HG02642 (cell line): ENCODE data around the gene CD38.
A peak's percentile ranks its signal among the peaks of the same experiment; 100 is the strongest.
"Not testable (repeated sequence)": the region's sequence is repeated elsewhere in the genome, so short reads cannot be mapped to it uniquely, and the experiment has no call there.

Experiments
- ATAC-seq: cut with Tn5 transposase; IDR thresholded peaks from one replicate; pipeline ENCODE4 v1.9.1; 2021; ENCODE audit warnings: mild to moderate bottlenecking; ENCODE audit not compliant: unreplicated experiment, poor library complexity

The CD38 gene

DNA sequence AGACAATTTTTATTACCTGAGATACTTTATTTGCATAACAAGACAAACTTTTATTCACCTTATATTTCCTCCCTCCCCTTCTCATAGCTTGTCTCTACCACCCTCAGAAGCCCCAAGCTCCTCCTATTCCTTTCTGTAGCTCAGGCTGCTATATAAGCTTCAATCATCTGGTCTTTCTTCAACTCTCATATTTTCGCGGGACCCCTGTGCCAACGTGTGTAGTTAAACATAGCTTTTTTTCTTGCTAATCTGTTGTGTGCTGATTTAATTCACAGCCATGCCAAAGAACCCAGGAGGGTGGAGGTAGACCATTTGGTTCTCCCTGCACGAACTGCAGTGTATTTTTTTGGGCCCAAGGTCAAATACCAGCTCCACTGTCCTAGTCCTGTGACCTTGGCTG, 21.1 kb upstream of the CD38 start:
- no peak for ATAC-seq

GRCh38 chr4:15758294-15758693, 19.8 kb upstream of the CD38 start:
- no peak for ATAC-seq

DNA sequence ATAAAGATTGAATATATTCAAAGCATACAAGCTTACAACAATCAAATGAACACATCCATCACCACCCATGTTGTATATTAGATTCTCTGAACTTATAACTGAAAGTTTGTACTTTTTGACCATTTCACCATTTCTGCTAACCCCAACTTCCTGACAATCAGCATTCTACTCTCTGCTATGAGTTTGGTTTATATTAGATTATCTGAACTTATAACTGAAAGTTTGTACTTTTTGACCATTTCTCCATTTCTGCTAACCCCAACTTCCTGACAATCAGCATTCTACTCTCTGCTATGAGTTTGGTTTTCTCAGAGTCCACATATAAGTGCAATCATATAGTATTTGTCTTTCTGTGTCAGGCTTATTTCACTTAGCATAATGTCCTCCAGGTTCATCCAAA, 15.7 kb upstream of the CD38 start:
- ATAC-seq = not testable (repeated sequence)

DNA sequence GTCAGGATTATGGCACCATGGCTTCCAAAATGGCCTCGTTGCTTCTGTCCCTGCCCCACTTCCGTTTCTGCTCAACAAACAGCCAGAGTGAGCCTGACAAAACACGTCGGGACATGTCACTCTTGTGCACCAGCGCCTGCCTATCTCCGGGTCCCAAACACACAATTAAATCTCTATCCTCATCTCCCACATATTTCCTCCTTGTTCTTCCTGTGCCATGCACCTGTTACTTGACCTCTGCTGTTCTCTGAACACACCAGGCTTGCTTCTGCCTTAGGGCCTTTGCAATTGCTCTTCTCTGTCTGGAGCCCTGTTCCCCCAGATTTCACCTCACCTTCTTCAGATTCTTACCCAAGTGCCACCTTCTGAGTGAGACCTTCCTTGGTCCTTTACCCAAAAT, 12.7 kb upstream of the CD38 start:
- no peak for ATAC-seq

- ATAC-seq = peak; percentile 68
Measured at GRCh38 chr4:15765910-15766697, 12.0 kb upstream of the CD38 start.

- no peak for ATAC-seq
Measured at GRCh38 chr4:15766821-15767220, 11.3 kb upstream of the CD38 start.

DNA sequence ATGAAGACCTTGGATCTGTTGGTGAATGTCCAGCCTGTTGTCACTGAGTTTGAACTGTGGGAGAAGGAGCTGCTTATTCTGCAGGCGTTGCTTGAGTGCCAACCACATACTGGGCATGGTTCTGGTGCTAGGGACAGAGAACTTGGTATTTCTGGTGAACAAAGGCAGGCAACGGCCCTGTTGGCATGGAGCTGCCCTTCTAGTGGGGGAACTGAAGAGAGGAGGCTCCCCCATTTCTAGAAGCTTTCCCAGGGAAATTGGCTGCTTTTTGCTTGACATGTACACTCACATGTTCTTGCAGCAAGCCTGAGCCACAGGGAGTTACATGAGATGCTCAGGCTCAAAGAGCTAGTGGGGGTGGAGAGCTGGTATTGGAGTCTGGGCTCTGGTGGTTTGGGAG, 8.9 kb upstream of the CD38 start:
- ATAC-seq = no peak

- peak; percentile 86 for ATAC-seq
Measured at GRCh38 chr4:15771216-15772058, 6.7 kb upstream of the CD38 start.

DNA sequence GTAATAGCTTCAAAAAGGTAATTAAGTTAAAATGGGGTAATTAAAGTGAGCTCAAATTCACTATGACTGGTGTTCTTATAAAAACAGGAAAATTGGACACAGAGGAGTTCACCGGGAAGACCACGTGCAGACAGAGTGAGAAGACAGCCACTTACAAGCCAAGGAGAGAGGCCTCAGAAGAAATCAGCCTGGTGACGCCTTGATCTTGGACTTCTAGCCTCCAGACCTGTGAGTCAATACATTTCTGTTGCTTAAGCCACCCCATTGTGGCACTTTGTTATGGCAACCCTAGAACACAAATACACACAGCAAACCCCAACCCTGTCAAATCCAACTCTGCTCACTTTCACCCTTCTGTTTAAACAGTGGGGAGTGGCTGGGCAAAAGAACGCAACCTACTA, 4.1 kb upstream of the CD38 start:
- ATAC-seq = no peak

DNA sequence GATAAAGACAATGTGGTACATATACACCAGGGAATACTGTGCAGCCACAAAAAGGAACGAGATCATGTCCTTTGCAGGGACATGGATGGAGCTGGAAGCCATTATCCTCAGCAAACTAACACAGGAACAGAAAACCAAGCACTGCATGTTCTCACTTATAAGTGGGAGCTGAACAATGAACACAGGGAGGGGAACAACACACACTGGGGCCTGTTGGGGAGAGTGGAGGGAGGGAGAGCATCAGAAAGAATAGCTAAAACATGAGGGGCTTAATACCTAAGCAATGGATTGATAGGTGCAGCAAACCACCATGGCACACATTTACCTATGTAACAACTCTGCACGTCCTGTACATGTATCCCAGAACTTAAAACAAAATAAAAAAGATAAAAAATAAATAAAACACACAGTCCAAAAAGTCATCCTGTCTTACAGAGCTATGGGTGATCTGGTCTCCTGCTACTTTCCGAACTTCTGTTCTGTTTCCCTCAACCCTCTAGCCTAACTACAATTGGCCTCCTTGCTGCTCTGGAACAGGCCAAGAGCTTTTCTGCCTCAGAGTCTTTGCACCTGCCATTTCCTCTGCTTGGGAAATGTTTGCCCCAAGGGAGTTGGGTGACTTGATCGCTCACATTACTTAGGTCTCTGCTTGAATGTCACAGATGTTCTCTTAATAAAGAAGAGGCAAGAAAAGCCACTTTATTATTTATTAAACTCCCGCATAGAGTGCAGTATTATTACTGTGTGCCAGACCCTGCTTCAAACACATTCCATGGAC, 1.1 kb upstream of the CD38 start:
- ATAC-seq = no peak

DNA sequence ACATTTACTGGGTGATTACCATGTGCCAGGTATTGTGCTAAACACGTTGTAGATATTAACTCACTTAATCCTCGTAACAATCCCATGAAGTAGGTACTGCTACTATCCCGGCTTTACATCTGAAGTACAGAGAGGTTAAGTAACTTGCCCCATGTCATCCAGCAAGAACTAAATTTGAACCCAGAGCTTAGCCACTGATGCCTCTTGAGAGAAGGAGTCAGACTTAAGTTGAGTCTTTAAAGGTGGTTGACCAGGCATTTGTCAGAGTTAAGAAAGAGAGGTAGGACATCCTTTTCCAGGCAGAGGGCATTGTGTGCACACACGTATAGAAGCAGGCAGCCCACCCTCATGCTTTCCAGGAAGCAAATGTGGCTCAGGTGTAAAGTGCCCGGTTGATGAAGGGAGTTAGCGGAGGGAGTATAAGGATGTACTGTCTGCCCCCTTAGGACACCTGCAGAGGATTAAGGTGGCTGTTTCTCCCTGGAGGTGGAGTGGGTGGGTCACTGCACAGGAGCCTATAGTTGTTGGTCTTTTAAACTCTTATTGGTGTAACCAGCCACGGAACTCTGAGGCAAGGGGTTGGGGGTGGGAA, 335 bp upstream of the CD38 start:
- no peak for ATAC-seq

- ATAC-seq = no peak
Measured at GRCh38 chr4:15779306-15779705, 1.2 kb downstream of the CD38 start.

DNA sequence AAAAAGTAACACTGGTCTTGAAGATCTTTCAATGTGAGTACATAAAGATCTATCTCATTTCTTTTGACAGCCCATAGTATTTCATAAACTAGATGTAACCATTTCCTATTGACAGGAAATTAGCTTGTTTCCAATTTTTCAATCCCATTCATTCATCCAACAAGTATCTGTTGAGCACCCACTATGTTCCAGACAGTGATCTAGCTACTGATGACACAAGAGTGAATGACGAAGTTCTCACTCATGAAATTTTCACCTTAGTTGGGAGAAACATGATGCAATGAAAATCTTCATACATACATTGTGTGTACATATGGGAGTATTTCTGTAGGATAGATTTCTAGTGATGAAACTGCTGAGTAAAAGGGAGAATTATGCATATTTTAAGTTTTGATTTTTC, 1.7 kb downstream of the CD38 start:
- ATAC-seq = no peak

- peak; percentile 17 for ATAC-seq
Measured at GRCh38 chr4:15781427-15782095, 3.4 kb downstream of the CD38 start.

- no peak for ATAC-seq
Measured at GRCh38 chr4:15783676-15784075, 5.5 kb downstream of the CD38 start.

- peak; percentile 87 for ATAC-seq
Measured at GRCh38 chr4:15784959-15785634, 7.0 kb downstream of the CD38 start.

DNA sequence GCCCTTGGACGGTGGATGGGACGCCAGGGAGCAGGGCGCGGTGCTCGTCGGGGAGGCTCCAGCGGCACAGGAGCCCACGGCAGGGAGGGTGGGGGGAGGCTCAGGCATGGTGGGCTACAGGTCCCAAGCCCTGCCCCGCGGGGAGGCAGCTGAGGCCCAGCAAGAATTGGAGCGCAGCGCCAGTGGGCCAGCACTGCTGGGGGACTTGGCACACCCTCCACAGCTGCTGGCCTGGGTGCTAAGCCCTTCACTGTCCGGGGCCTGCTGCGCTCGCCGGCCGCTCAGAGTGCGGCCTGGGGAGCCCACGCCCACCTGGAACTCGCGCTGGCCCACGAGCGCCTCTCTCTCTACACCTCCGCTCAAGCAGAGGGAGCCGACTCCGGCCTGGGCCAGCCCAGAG, 8.6 kb downstream of the CD38 start:
- no peak for ATAC-seq

DNA sequence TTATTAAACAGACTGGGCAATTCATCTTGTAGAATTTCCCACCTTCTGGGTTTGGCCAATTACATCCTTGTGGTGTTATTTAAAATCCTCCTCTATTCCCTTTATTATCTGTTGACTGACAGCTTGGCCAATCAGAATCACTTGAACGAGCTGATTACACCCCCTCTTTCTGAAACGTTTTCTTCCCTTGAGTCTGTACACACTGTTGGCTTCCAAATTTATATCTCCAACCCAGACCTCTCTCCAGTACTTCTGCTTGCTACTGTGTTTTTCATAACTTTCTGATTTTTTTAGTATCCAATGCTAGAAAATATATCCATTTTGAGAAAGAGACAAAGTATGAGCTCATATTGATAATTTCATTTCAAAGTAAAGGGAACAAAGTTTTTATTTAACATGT, 14.8 kb downstream of the CD38 start:
- no peak for ATAC-seq
